ENCODE data around the gene IDH2.

- TF ChIP-seq, protein P1, sequence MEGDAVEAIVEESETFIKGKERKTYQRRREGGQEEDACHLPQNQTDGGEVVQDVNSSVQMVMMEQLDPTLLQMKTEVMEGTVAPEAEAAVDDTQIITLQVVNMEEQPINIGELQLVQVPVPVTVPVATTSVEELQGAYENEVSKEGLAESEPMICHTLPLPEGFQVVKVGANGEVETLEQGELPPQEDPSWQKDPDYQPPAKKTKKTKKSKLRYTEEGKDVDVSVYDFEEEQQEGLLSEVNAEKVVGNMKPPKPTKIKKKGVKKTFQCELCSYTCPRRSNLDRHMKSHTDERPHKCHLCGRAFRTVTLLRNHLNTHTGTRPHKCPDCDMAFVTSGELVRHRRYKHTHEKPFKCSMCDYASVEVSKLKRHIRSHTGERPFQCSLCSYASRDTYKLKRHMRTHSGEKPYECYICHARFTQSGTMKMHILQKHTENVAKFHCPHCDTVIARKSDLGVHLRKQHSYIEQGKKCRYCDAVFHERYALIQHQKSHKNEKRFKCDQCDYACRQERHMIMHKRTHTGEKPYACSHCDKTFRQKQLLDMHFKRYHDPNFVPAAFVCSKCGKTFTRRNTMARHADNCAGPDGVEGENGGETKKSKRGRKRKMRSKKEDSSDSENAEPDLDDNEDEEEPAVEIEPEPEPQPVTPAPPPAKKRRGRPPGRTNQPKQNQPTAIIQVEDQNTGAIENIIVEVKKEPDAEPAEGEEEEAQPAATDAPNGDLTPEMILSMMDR (optimal IDR thresholded peaks at IDR 0.05 in 1 of 3, IDR thresholded peaks at IDR 0.05 in 1 of 3, conservative IDR thresholded peaks at IDR 0.05 in 1 of 3; ENCODE audit: extremely low read depth in 1 of 3, insufficient read depth in 2 of 3, low read length in 3 of 3) = no peak
- no peak for TF ChIP-seq EZH2 (IDR thresholded peaks at IDR 0.05; ENCODE audit: low read length)
These were observed 50.4 kb downstream of the IDH2 start for GRCh38 chr15:90051874-90052273.
